A673 (cell line): ENCODE results near the gene ATXN3.

Source experiments
- EZH2 ChIP-seq: fragments of 200-600 bp; sonication (generic); IDR thresholded peaks from 2 replicates; pipeline ENCODE4 v1.6.1; 2017; ENCODE audit warnings: borderline replicate concordance, low read depth, mild to moderate bottlenecking, mixed read lengths, antibody characterized with exemption, low read length; ENCODE audit not compliant: poor library complexity, severe bottlenecking
- TF ChIP-seq, protein P1 (sequence below): fragments of 300-800, 200-600 bp; sonication (generic); conservative IDR thresholded peaks from 2 replicates; pipeline ENCODE4 v1.5.1; 2017; ENCODE audit warnings: low read depth, mild to moderate bottlenecking, antibody characterized with exemption, low read length, moderate library complexity, mixed read lengths

DNA sequence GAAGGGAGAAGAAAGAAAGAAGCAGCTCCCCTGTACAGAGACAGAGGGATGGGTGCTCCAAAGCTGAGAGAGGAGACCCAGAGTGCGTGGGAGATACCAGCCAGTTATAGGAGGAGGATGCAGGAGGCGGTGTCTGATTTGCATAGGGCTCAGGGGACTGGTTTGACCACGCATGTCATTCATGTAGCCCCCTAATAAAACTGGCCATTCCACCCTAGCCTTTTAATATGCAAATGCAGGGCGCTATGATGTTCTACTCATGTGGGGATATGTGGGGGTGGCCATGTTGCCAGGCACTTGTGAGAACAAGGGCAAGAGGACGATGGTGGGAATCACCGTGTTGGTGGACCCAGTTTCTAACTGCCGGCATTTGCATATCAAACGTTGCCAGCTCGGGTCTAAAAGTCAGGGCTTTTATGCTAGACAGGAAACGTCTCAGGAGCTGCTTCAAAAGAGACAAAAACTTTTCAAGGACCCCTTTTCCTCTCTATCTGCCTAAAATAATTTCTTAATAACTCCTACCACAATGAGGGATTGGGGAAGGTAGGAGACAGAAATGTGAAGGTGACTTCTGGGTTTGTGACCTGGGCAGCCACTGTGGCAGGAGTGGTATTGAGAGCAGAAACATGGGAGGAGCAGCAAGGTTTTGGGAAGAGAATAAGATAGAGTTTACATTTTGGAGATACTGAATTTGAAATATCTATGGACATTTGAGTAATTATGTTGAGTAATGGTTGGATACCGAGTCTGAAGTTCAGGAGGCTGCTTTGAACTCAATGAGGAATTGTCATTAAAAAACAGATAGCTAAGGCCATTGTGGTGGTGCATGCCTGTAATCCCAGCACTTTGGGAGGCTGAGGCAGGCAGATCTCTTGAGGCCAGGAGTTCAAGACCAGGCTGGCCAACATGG is 2.2 kb upstream of the ATXN3 start:
- TF ChIP-seq, protein P1, sequence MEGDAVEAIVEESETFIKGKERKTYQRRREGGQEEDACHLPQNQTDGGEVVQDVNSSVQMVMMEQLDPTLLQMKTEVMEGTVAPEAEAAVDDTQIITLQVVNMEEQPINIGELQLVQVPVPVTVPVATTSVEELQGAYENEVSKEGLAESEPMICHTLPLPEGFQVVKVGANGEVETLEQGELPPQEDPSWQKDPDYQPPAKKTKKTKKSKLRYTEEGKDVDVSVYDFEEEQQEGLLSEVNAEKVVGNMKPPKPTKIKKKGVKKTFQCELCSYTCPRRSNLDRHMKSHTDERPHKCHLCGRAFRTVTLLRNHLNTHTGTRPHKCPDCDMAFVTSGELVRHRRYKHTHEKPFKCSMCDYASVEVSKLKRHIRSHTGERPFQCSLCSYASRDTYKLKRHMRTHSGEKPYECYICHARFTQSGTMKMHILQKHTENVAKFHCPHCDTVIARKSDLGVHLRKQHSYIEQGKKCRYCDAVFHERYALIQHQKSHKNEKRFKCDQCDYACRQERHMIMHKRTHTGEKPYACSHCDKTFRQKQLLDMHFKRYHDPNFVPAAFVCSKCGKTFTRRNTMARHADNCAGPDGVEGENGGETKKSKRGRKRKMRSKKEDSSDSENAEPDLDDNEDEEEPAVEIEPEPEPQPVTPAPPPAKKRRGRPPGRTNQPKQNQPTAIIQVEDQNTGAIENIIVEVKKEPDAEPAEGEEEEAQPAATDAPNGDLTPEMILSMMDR = no peak
- no peak for TF ChIP-seq EZH2
